ENCODE measurements around the gene SDC3.

SDC3 gene

GRCh38 chr1:30848130-30848529, 60.4 kb downstream of the SDC3 start:
- no peak for DNase-seq (ENCODE audit: low read depth in 2 of 2)

DNA sequence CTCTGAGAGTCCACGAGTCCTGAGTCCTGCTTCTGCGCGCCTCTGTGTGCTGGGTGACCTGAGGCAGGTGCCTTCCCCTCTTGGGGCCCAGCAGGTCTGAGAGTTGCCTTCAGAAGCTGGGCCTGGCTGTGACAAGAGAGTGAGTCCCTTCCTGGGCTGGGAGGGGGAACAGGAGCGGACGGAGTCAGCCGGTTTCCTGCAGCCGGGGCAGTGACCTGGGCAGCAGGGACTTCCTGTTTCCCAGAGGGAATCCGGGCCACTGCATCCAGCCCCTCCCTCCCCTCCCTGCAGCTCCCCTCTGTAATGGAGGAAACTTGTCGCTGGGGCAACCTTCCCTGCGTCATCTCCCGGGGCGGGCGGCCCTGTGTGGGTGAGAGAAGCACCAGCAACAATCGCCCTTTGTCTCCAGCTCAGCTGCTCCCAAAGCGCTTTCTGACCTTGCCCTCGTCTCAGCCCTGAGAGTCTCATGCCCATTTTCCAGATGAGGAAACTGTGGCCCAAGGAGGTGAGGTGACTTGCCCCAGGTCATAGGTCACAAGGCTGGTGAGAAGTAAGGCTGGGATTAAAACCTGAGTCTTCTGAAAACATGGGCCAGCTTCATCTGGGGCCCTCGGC, 61.1 kb downstream of the SDC3 start:
- no peak for DNase-seq (ENCODE audit: low read depth in 2 of 2)

GRCh38 chr1:30846587-30846986, 62.0 kb downstream of the SDC3 start:
- DNase-seq (ENCODE audit: low read depth in 2 of 2): no peak

- DNase-seq (ENCODE audit: low read depth in 2 of 2): no peak
Measured at GRCh38 chr1:30845904-30846290, 62.7 kb downstream of the SDC3 start.

GRCh38 chr1:30845237-30845903, 63.2 kb downstream of the SDC3 start:
- DNase-seq (ENCODE audit: low read depth in 2 of 2): no peak

GRCh38 chr1:30844631-30845030, 63.9 kb downstream of the SDC3 start:
- no peak for DNase-seq (ENCODE audit: low read depth in 2 of 2)

- no peak for DNase-seq (ENCODE audit: low read depth in 2 of 2)
Measured at GRCh38 chr1:30842697-30843354, 65.7 kb downstream of the SDC3 start.

DNA sequence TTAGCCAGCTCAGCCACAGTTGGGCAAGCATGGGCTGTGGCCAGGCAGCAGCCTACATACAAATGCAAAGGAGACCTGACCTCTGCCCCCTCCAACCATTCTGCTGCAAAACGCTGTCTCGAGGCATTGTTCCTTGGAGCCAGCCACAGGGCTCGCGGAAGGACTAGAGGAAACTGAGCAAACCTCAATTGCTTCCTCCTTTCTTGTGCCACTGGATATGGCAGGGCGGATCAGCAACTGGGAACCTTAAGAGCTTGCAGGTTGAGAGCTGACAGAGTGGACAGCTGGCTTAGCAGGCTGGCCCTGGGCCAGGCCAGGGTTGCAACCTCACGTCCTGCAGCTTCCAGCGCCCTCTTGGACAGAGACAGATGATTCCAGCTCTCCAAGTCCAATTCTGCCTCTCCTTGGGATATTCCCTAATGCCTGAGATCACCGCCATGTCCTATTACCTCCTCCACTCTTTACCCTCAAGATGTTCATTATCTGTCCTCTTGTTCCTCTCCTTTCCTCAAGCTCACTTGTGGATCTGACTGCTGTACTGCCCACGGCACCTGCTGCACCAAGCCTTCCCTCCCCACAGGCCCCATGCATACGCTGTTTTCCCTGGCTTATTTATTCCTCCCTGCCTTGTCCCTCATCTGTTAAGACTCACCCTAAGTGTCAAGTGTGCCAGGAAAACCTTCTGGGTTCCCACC, 67.5 kb downstream of the SDC3 start:
- no peak for DNase-seq (ENCODE audit: low read depth in 2 of 2)

DNA sequence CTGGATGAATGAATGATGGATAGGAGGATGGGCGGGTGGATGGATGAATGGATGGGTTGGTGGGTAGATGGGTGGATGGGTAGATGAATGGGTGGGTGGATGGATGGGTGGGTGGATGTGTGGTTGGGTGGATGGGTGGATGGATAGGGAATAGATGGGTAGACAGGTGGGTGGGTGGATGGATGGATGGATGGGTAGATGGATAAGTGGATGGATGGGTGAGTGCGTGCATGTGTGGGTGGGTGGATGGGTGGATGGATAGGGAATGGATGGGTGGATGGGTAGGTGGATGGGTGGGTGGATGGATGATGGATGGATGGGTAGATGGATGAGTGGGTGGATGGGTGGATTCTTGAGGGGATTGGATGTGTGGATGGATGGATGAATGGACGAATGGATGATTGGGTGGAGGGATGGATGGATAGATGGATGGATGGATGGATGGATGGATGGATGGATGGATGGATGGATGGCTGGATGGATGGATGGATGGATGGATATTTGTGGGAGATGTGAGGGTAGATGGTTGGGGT, 68.7 kb downstream of the SDC3 start:
- no peak for DNase-seq (ENCODE audit: low read depth in 2 of 2)

GRCh38 chr1:30838996-30839395, 69.6 kb downstream of the SDC3 start:
- no peak for DNase-seq (ENCODE audit: low read depth in 2 of 2)

- no peak for DNase-seq (ENCODE audit: low read depth in 2 of 2)
Measured at GRCh38 chr1:30837653-30838052, 70.9 kb downstream of the SDC3 start.

GRCh38 chr1:30834253-30834652, 74.3 kb downstream of the SDC3 start:
- no peak for DNase-seq (ENCODE audit: low read depth in 2 of 2)

GRCh38 chr1:30830537-30830936, 78.0 kb downstream of the SDC3 start:
- DNase-seq (ENCODE audit: low read depth in 2 of 2): no peak

GRCh38 chr1:30829889-30830288, 78.7 kb downstream of the SDC3 start:
- no peak for DNase-seq (ENCODE audit: low read depth in 2 of 2)

DNA sequence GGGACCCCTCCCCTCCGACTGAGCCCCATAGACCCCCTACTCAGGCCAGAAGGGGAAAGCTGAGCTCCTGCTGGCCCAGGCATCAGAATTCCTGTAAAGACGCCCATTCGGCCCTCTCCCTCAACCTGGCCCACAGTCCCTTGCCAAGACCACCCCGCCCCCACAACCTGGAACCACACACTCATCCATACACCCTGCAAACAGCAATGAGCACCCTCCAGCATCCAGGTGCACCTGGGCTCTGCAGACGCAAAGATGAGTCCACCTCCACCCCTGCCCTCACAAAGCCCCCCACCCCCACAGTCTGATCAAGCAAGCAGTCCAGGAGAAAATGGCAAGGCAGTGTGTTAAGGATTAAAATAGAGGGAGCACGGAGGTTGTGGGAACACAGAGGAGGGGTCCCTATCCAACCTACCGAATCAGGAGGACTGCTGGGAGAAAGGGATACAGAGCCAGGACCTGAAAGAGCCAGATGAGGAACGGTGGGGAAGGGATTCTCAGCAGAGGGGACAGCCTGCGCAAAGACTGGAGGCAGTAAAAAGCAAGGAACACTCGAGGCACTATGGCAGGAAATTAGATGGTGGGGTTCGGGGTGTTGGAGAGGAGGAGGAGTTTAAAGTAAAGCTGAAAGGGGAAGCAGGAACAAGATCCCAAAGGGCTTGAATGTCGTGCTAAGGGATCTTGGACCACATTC, 83.7 kb downstream of the SDC3 start:
- no peak for DNase-seq (ENCODE audit: low read depth in 2 of 2)

DNA sequence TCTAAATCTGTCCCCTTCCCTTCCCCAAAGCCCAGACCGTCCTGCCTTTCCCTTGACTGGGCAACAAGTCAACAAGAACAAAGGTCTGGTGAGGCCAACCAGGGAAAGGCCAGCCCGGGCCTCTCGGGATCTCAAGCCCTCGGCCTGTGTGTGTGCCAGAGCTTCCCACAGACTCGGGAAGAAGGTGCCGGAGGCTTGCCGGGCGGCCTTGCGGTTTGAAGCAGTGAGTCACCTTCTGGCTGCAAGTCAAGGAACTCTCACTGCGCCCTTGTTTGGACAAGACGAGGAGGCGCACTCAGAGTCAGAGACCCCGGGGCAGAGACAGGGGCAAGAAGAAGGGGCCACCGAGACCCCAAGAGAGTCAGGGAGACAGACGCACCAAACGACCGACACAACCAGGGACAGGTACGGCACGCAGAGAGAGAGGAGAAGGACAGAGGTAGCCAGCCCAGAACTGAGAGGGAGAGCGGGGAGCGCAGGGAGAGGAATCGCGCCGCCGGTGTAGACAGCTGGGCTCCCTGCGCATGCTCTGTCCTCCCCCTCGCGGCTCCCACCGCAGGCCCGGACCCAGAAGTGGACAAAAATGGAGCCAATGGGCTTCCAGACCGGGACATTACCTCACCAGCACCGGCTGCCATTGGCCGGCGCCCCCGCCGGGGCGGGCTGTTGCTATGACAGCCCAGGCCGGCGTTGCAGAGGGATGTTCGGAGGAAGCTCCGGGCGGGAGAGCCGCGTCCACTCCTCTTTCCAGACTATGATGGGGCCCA, 84.4 kb downstream of the SDC3 start:
- peak; percentile 37 to 59 for DNase-seq (ENCODE audit: low read depth in 2 of 2)

- no peak for DNase-seq (ENCODE audit: low read depth in 2 of 2)
Measured at GRCh38 chr1:30823627-30823968, 85.0 kb downstream of the SDC3 start.

GRCh38 chr1:30822966-30823581, 85.5 kb downstream of the SDC3 start:
- no peak for DNase-seq (ENCODE audit: low read depth in 2 of 2)

DNA sequence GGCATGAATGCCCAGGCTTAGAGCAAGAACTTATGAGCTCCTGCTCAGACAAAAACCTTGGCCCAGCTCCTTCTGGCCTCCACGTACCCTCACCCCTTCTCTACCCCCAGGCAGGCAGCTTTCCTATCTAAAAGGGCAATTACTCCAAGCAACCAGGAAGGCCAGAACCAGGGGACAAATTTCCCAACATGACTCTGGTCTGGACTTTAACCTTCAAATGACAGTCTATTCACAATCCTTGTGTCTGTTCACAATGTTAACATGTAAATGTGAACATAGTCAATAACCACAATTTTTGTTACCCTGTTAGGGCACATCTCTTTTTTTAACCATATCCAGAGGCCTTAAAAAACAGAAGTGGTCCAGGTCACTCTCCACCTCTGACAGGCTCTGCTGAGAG, 86.6 kb downstream of the SDC3 start:
- no peak for DNase-seq (ENCODE audit: low read depth in 2 of 2)

DNA sequence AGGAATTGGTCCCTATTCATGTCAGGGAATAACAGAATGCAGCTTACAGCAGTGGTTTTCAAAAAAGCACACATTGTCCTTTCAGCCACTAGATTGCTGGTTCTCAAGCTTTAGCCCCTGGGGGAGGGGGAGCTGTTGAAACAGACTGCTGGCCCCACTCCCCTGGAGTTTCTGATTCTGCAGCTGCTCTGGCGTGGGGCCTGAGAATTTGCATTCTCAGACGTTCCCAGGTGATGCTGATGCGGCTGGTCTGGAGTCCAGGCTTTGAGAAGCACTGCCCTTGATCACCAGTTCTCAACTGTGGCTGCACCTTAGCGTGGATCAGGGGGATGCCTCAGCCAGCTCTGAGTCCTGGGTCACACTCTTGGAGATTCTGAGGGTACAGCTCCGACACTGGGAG, 88.3 kb downstream of the SDC3 start:
- DNase-seq (ENCODE audit: low read depth in 2 of 2): no peak
